ENCODE measurements around the gene TRAF2. TPM values are rescaled to one million over a fixed set of nuclear protein-coding genes. Genes with fewer than 3 reads are reported as not detected.

Gene TRAF2
- total and polyA plus RNA-seq, 4 donors = 4.7 to 14.9 (median 6.8) TPM

- no peaks in the 10 kb centered on the region for H3K27me3 ChIP-seq (ENCODE audit: control insufficient read depth in 4 of 4, insufficient read depth in 4 of 4, low read length in 3 of 4)
- peak overlapping the region in 1 of 2 donors; percentile 28 for H3K27ac ChIP-seq (ENCODE audit: low read depth in 1 of 2, low read length in 2 of 2)
- TF ChIP-seq ATF3 (IDR thresholded peaks at IDR 0.05) = no peak
- no peak for TF ChIP-seq SP1 (IDR thresholded peaks at IDR 0.05)
- TF ChIP-seq REST (IDR thresholded peaks at IDR 0.05) = no peak
- TF ChIP-seq FOXA1 (IDR thresholded peaks at IDR 0.05) = no peak
- TF ChIP-seq RXRA (IDR thresholded peaks at IDR 0.05) = no peak
- no peak for TF ChIP-seq TAF1 (conservative IDR thresholded peaks at IDR 0.05)
- H3K9me3 ChIP-seq (ENCODE audit: control insufficient read depth in 4 of 4, low read length in 3 of 4) = no peaks in the 10 kb centered on the region
- no peak overlapping the region for H3K9ac ChIP-seq (ENCODE audit: low read depth in 1 of 2, low read length in 2 of 2)
- no peaks in the 10 kb centered on the region for H3K36me3 ChIP-seq (ENCODE audit: control insufficient read depth in 4 of 4, insufficient read depth in 3 of 4, low read depth in 1 of 4, low read length in 3 of 4)
- no peak for DNase-seq (ENCODE audit: low spot score)
- no peak overlapping the region for H3K4me3 ChIP-seq (ENCODE audit: low read depth in 1 of 3, low read length in 3 of 3)
- 89% methylated on average over 15 of the region's 15 CpGs for WGBS
- no peaks in the 10 kb centered on the region for H3K4me1 ChIP-seq (ENCODE audit: control insufficient read depth in 4 of 4, insufficient read depth in 4 of 4, low read length in 3 of 4)
Observed at GRCh38 chr9:136960938-136961275, 74.6 kb downstream of the TRAF2 start.

- H3K9me3 ChIP-seq (ENCODE audit: control insufficient read depth in 4 of 4, low read length in 3 of 4) = no peaks in the 10 kb centered on the region
- H3K36me3 ChIP-seq (ENCODE audit: control insufficient read depth in 4 of 4, insufficient read depth in 3 of 4, low read depth in 1 of 4, low read length in 3 of 4) = no peaks in the 10 kb centered on the region
- 83% methylated on average over 23 of the region's 23 CpGs for WGBS
- H3K27me3 ChIP-seq (ENCODE audit: control insufficient read depth in 4 of 4, insufficient read depth in 4 of 4, low read length in 3 of 4) = no peaks in the 10 kb centered on the region
- TF ChIP-seq SP1 (IDR thresholded peaks at IDR 0.05) (peak; percentile 19), FOXA1 (IDR thresholded peaks at IDR 0.05) (no peak), RXRA (IDR thresholded peaks at IDR 0.05) (peak in 1 of 2 donors; percentile 67), MAX (IDR thresholded peaks at IDR 0.05) (no peak)
- H3K27ac ChIP-seq (ENCODE audit: low read depth in 1 of 2, low read length in 2 of 2) = peak overlapping the region in 1 of 2 donors; percentile 28
- H3K4me3 ChIP-seq (ENCODE audit: low read depth in 1 of 3, low read length in 3 of 3) = no peak overlapping the region
- no peak for DNase-seq (ENCODE audit: low spot score)
- peaks cover 0 to 2% (median 0%) of the 10 kb centered on the region in 4 donors for H3K4me1 ChIP-seq (ENCODE audit: control insufficient read depth in 4 of 4, insufficient read depth in 4 of 4, low read length in 3 of 4)
- H3K9ac ChIP-seq (ENCODE audit: low read depth in 1 of 2, low read length in 2 of 2) = no peak overlapping the region
Observed at GRCh38 chr9:136961279-136962065, 75.2 kb downstream of the TRAF2 start.

- Histone ChIP-seq H3K27me3 (ENCODE audit: control insufficient read depth in 4 of 4, insufficient read depth in 4 of 4, low read length in 3 of 4) (no peaks in the 10 kb centered on the region), H3K4me1 (ENCODE audit: control insufficient read depth in 4 of 4, insufficient read depth in 4 of 4, low read length in 3 of 4) (peaks cover 0 to 2% (median 0%) of the 10 kb centered on the region in 4 donors), H3K27ac (ENCODE audit: low read depth in 1 of 2, low read length in 2 of 2) (peak overlapping the region in 1 of 2 donors; percentile 28), H3K4me3 (ENCODE audit: low read depth in 1 of 3, low read length in 3 of 3) (no peak overlapping the region), H3K9ac (ENCODE audit: low read depth in 1 of 2, low read length in 2 of 2) (no peak overlapping the region), H3K9me3 (ENCODE audit: control insufficient read depth in 4 of 4, low read length in 3 of 4) (no peaks in the 10 kb centered on the region), H3K36me3 (ENCODE audit: control insufficient read depth in 4 of 4, insufficient read depth in 3 of 4, low read depth in 1 of 4, low read length in 3 of 4) (no peaks in the 10 kb centered on the region)
- TF ChIP-seq TAF1 (conservative IDR thresholded peaks at IDR 0.05) (no peak), ATF3 (IDR thresholded peaks at IDR 0.05) (no peak)
- no peak for DNase-seq (ENCODE audit: low spot score)
- WGBS = 93% methylated on average over 9 of the region's 9 CpGs
Observed at GRCh38 chr9:136962163-136962562, 75.8 kb downstream of the TRAF2 start.
